Measurements from ENCODE around the gene C3orf18. TPM values are rescaled to one million over a fixed set of nuclear protein-coding genes. Genes with fewer than 3 reads are reported as not detected.
A peak's percentile ranks its signal among the peaks of the same experiment; 100 is the strongest.

The C3orf18 gene
- 1.5 and 1.9 TPM in 2 replicates for total RNA-seq

GRCh38 chr3:50567386-50568167 is at the start of gene C3orf18:
Gene C3orf18 (minus strand): TSS chr3:50567747. CDS start chr3:50565699, 2,048 bp downstream.
- DNase-seq (ENCODE audit: low read depth in 2 of 2): peak; percentile 45 to 84

GRCh38 chr3:50616770-50617095 is 49.2 kb upstream of the C3orf18 start:
- peak; percentile 30 to 82 for DNase-seq (ENCODE audit: low read depth in 2 of 2)

GRCh38 chr3:50616003-50616769 is 48.6 kb upstream of the C3orf18 start:
- peak; percentile 43 to 82 for DNase-seq (ENCODE audit: low read depth in 2 of 2)

GRCh38 chr3:50615190-50615589 is 47.6 kb upstream of the C3orf18 start:
- DNase-seq (ENCODE audit: low read depth in 2 of 2): no peak

- no peak for DNase-seq (ENCODE audit: low read depth in 2 of 2)
Observed at GRCh38 chr3:50612970-50613846, 45.7 kb upstream of the C3orf18 start.

GRCh38 chr3:50612234-50612882 is 44.8 kb upstream of the C3orf18 start:
- no peak for DNase-seq (ENCODE audit: low read depth in 2 of 2)

GRCh38 chr3:50611464-50612233 is 44.1 kb upstream of the C3orf18 start, which contains the start of gene CISH:
Gene CISH (minus strand): TSS chr3:50611774. CDS start chr3:50611650, 124 bp downstream.
- DNase-seq (ENCODE audit: low read depth in 2 of 2): peak; percentile 66 to 93

- DNase-seq (ENCODE audit: low read depth in 2 of 2): no peak
Observed at GRCh38 chr3:50610992-50611463, 43.5 kb upstream of the C3orf18 start.

- no peak for DNase-seq (ENCODE audit: low read depth in 2 of 2)
Observed at GRCh38 chr3:50610181-50610971, 42.8 kb upstream of the C3orf18 start.

- no peak for DNase-seq (ENCODE audit: low read depth in 2 of 2)
Observed at GRCh38 chr3:50609763-50610085, 42.2 kb upstream of the C3orf18 start.

- no peak for DNase-seq (ENCODE audit: low read depth in 2 of 2)
Observed at GRCh38 chr3:50609071-50609762, 41.7 kb upstream of the C3orf18 start.

GRCh38 chr3:50608278-50608677 is 40.7 kb upstream of the C3orf18 start:
- no peak for DNase-seq (ENCODE audit: low read depth in 2 of 2)

- DNase-seq (ENCODE audit: low read depth in 2 of 2): no peak
Observed at GRCh38 chr3:50607271-50608091, 39.9 kb upstream of the C3orf18 start.

GRCh38 chr3:50606596-50606995 is 39.0 kb upstream of the C3orf18 start:
- no peak for DNase-seq (ENCODE audit: low read depth in 2 of 2)

GRCh38 chr3:50605901-50606326 is 38.4 kb upstream of the C3orf18 start:
- no peak for DNase-seq (ENCODE audit: low read depth in 2 of 2)

- no peak for DNase-seq (ENCODE audit: low read depth in 2 of 2)
Observed at GRCh38 chr3:50604628-50605588, 37.4 kb upstream of the C3orf18 start.

GRCh38 chr3:50604110-50604621 is 36.6 kb upstream of the C3orf18 start:
- DNase-seq (ENCODE audit: low read depth in 2 of 2): no peak

All from dermis microvascular lymphatic vessel endothelial cell (primary cell).